AG09319 (cell line): ENCODE measurements around the gene DCAF11.

Source experiments
- DNase-seq: peaks from one replicate; pipeline ENCODE4 v3.0.0-alpha.2; 2010; ENCODE audit warnings: low read depth; ENCODE audit errors: extremely low read depth
- CTCF ChIP-seq: IDR thresholded peaks from 2 replicates; pipeline ENCODE4 v1.5.1; 2011; ENCODE audit warnings: low read depth, mild to moderate bottlenecking, inconsistent platforms, low read length, moderate library complexity

The DCAF11 gene

GRCh38 chr14:24069411-24069735, 45.2 kb upstream of the DCAF11 start:
- no peak for TF ChIP-seq CTCF
- no peak for DNase-seq

- TF ChIP-seq CTCF = no peak
Observed at GRCh38 chr14:24070285-24071143, 44.1 kb upstream of the DCAF11 start.

GRCh38 chr14:24071144-24071697, 43.4 kb upstream of the DCAF11 start, which contains the start of gene CPNE6:
TSS of gene CPNE6 (plus strand) at chr14:24071562. CDS start at chr14:24072937, 1,375 bp downstream.
- DNase-seq = no peak
- no peak for TF ChIP-seq CTCF

More at GRCh38 chr14:24070285-24071143, 44.1 kb upstream of the DCAF11 start:
- no peak for DNase-seq

- no peak for TF ChIP-seq CTCF
- DNase-seq = no peak
Observed at GRCh38 chr14:24071836-24072430, 42.6 kb upstream of the DCAF11 start.

- no peak for TF ChIP-seq CTCF
- DNase-seq = no peak
Observed at GRCh38 chr14:24072436-24072835, 42.1 kb upstream of the DCAF11 start.

GRCh38 chr14:24072881-24073877, 41.4 kb upstream of the DCAF11 start:
- TF ChIP-seq CTCF = no peak
- no peak for DNase-seq
